Activated T-helper 2 cell treated with anti-CD3 and anti-CD28 coated beads, Interferon-gamma antibody, Interleukin-2, Interleukin-4, amounts not matched to agents 10 μg/mL and 5 μg/mL and 100 μg/mL, durations not matched to agents 14 hours and 24 hours and 36 hours (primary cell): ENCODE data around the gene CELF1. TPM values are rescaled to one million over a fixed set of nuclear protein-coding genes. Genes with fewer than 3 reads are reported as not detected.

Source experiments
- DNase-seq: peaks from one replicate; pipeline ENCODE4 v3.0.0; 2021; ENCODE audit warnings: low spot score
- H3K27ac Mint-ChIP-seq: one replicate; pipeline ENCODE4 v1.8.0; 2021; ENCODE audit warnings: mixed read lengths
- H3K27me3 Mint-ChIP-seq: one replicate; pipeline ENCODE4 v1.8.0; 2021; ENCODE audit warnings: low read depth, mixed read lengths
- H3K36me3 Mint-ChIP-seq: one replicate; pipeline ENCODE4 v1.8.0; 2021; ENCODE audit warnings: low read depth, mixed read lengths
- H3K4me1 Mint-ChIP-seq: one replicate; pipeline ENCODE4 v1.8.0; 2021; ENCODE audit warnings: low read depth, mixed read lengths
- H3K4me3 Mint-ChIP-seq: one replicate; pipeline ENCODE4 v1.8.0; 2021; ENCODE audit warnings: low read depth, mild to moderate bottlenecking, moderate library complexity, mixed read lengths
- H3K9me3 Mint-ChIP-seq: one replicate; pipeline ENCODE4 v1.8.0; 2021; ENCODE audit warnings: mixed read lengths
- intact Hi-C: fragments of 100-400 bp; cut with micrococcal nuclease; formaldehyde crosslinking; loops from one replicate; pipeline ENCODE4 v1.15.1; 2023
- total RNA-seq: library from RNA; stranded (reverse); gene quantifications from 2 replicates; pipeline ENCODE4 v1.2.3, GENCODE V29; 2022

Gene CELF1
- total RNA-seq, 1 donor from 2014 or later: 132 TPM

- H3K27me3 Mint-ChIP-seq: no peaks in the 10 kb centered on the region
- H3K27ac Mint-ChIP-seq: no peak overlapping the region
- no peak overlapping the region for H3K4me3 Mint-ChIP-seq
- intact Hi-C loops: no loop called here
- H3K36me3 Mint-ChIP-seq: no peaks in the 10 kb centered on the region
- DNase-seq: no peak
- H3K9me3 Mint-ChIP-seq: no peaks in the 10 kb centered on the region
- no peaks in the 10 kb centered on the region for H3K4me1 Mint-ChIP-seq
These were observed 111.5 kb downstream of the CELF1 start for GRCh38 chr11:47441421-47441820.

DNA sequence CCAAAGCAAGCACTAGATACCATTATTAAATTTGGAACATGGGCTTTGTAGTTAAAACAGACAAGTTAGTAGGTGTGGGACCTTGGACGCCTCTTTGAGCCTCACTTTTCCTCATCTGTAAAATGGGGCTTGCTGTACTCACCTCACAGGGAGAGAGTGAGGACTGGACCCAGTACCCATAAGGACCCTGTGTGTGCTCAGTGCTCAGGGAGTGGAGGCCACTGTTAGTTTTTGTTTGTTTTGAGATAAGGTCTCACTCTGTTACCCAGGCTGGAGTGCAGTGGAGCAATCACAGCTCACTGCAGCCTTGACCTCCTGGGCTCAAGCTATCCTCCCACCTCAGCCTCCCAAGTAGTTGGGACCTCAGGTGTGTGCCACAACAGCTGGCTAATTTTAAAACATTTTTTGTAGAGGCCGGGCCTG lies 112.9 kb downstream of the CELF1 start:
- no peaks in the 10 kb centered on the region for H3K9me3 Mint-ChIP-seq
- H3K4me3 Mint-ChIP-seq: no peak overlapping the region
- no peak overlapping the region for H3K27ac Mint-ChIP-seq
- DNase-seq: no peak
- H3K4me1 Mint-ChIP-seq: no peaks in the 10 kb centered on the region
- no peaks in the 10 kb centered on the region for H3K27me3 Mint-ChIP-seq
- no peaks in the 10 kb centered on the region for H3K36me3 Mint-ChIP-seq
- intact Hi-C loops: no loop called here

DNA sequence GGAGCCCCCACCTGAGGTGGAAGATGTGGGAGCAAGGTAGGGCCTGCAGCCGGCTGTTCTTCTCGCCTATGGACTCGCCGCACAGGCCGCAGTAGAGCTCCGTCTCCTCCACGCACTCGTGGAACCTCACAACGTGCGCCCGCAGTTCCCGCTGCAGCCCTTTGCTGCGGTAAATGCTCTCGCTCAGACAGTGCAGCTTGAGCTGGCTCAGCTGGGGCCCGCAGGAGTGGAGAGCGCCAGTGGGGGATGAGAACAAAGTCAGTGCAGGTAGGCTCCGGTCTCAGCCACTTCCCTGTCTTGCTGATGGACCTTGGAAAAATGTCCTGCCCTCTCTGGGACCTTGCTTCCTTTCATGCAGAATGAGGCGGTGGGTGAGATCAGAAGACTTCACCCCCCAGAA lies 114.2 kb downstream of the CELF1 start:
- Mint-ChIP-seq H3K4me1 (no peaks in the 10 kb centered on the region), H3K9me3 (no peaks in the 10 kb centered on the region), H3K36me3 (no peaks in the 10 kb centered on the region), H3K27me3 (no peaks in the 10 kb centered on the region), H3K4me3 (no peak overlapping the region), H3K27ac (no peak overlapping the region)
- intact Hi-C loops: no loop called here
- no peak for DNase-seq

DNA sequence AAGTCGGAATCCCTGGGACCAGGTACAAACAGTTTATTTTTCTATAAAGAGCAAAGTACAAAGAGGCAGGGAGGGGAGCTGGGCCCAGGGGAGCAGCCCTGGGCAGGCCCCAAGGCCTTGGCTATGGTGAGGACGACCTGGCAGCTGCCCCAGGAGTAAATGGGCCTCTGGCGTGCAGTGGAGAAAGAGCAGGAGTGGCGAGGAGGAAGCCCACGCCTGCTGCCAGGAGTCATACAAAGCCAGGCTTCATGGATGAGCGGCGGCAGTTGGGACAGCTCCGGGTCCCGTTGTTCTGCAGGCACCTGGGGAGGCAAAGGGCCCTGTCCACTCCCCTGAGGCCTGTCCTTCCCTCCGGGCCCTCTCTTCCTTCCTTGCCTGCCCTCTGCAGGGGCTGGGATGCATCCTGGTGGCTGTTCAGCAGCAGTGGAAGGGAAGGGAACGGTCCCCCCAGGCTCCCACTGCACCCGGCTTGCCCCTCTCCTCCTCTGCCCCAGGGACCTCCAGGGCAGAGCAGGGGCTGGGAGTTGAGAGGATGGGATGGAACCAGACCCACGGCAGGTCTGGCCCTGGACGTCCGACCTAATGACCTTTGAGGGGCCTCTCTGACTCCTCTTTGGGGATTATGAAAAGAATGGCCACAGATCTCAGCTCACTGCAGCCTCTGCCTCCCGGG lies 115.0 kb downstream of the CELF1 start:
- Mint-ChIP-seq H3K4me1 (no peaks in the 10 kb centered on the region), H3K27ac (no peak overlapping the region), H3K9me3 (no peaks in the 10 kb centered on the region), H3K36me3 (no peaks in the 10 kb centered on the region), H3K27me3 (no peaks in the 10 kb centered on the region), H3K4me3 (no peak overlapping the region)
- intact Hi-C loops: no loop called here
- DNase-seq: no peak

- Mint-ChIP-seq H3K27ac (no peak overlapping the region), H3K4me1 (no peaks in the 10 kb centered on the region), H3K36me3 (no peaks in the 10 kb centered on the region), H3K9me3 (no peaks in the 10 kb centered on the region), H3K27me3 (no peaks in the 10 kb centered on the region), H3K4me3 (no peak overlapping the region)
- intact Hi-C loops: no loop called here
- DNase-seq: no peak
These were observed 115.7 kb downstream of the CELF1 start for GRCh38 chr11:47437218-47437745.

GRCh38 chr11:47436726-47437125 lies 116.2 kb downstream of the CELF1 start:
- no peaks in the 10 kb centered on the region for H3K36me3 Mint-ChIP-seq
- H3K4me1 Mint-ChIP-seq: no peaks in the 10 kb centered on the region
- intact Hi-C loops: no loop called here
- no peak for DNase-seq
- no peaks in the 10 kb centered on the region for H3K27me3 Mint-ChIP-seq
- no peak overlapping the region for H3K4me3 Mint-ChIP-seq
- H3K27ac Mint-ChIP-seq: no peak overlapping the region
- H3K9me3 Mint-ChIP-seq: no peaks in the 10 kb centered on the region

- no peak for DNase-seq
- Mint-ChIP-seq H3K9me3 (no peaks in the 10 kb centered on the region), H3K36me3 (no peaks in the 10 kb centered on the region), H3K4me3 (no peak overlapping the region), H3K4me1 (peaks cover 1% of the 10 kb centered on the region), H3K27ac (no peak overlapping the region), H3K27me3 (no peaks in the 10 kb centered on the region)
- intact Hi-C loops: no loop called here
These were observed 117.2 kb downstream of the CELF1 start for GRCh38 chr11:47435687-47436086.

DNA sequence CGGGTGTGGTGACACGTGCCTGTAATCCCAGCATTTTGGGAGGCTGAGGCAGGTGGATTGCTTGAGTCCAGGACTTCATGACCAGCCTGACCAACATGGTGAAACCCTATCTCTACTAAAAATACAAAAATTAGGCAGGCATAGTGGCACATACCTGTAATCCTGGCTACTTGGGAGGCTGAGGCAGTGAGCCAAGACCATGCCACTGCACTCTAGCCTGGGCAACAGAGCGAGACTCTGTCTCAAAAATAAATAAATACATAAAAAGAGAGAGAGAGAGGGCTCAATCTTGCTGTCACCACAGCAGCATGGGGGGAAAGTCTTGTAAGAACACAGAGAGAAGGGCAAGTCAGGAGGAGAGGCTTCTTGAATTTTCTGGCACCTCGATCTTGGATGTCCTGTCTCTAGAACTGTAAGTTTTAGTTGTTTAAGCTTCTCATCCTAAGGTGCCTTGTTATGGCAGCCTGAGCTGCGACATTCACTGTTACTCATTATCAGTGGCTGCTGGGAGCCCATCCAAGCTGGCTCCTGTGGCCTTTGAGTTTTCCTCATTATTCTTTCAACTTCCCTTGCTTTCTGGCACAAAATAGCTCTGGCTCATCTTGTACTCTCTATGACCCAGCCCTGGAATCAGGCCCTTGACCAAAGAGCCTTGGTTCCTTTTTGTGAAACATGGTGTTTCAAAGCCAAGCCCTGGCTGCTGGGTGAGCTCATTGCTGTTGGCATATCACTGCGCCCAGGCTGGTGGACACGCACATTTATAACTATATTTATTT lies 118.7 kb downstream of the CELF1 start:
- Mint-ChIP-seq H3K9me3 (no peaks in the 10 kb centered on the region), H3K4me3 (no peak overlapping the region), H3K27me3 (no peaks in the 10 kb centered on the region), H3K36me3 (no peaks in the 10 kb centered on the region), H3K4me1 (peaks cover 2% of the 10 kb centered on the region), H3K27ac (no peak overlapping the region)
- intact Hi-C loops: no loop called here
- DNase-seq: no peak

DNA sequence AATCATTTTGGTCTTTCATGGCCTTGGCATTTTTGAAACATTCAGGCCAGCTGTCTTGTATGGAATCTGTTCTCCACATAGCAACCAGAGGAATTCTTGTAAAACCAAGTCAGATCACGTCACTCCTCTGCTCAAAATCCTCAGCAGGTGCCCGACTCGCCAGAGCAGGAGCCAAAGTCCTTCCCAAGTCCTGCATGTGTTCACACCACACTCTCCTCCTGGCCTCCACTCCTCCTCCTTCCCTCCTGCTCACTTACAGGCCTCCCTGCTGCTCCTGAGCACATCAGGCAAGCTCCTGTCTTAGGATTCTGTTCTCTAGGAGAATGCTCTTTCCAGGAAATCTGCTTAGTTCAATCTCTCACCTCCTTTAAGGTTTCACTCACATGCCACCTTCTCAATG lies 119.8 kb downstream of the CELF1 start:
- no peak overlapping the region for H3K27ac Mint-ChIP-seq

GRCh38 chr11:47431356-47432083 lies 121.4 kb downstream of the CELF1 start:
- no peaks in the 10 kb centered on the region for H3K9me3 Mint-ChIP-seq
- no peaks in the 10 kb centered on the region for H3K36me3 Mint-ChIP-seq
- H3K27me3 Mint-ChIP-seq: no peaks in the 10 kb centered on the region
- H3K4me3 Mint-ChIP-seq: no peak overlapping the region
- no peak for DNase-seq
- H3K27ac Mint-ChIP-seq: no peak overlapping the region
- intact Hi-C loops: no loop called here
- H3K4me1 Mint-ChIP-seq: peaks cover 6% of the 10 kb centered on the region

More for the DNA sequence above, 119.8 kb downstream of the CELF1 start:
- Mint-ChIP-seq H3K27me3 (no peaks in the 10 kb centered on the region), H3K36me3 (no peaks in the 10 kb centered on the region), H3K4me3 (no peak overlapping the region), H3K4me1 (peaks cover 2% of the 10 kb centered on the region), H3K9me3 (no peaks in the 10 kb centered on the region)
- intact Hi-C loops: no loop called here
- DNase-seq: no peak

GRCh38 chr11:47430524-47430923 lies 122.4 kb downstream of the CELF1 start:
- H3K27me3 Mint-ChIP-seq: no peaks in the 10 kb centered on the region

DNA sequence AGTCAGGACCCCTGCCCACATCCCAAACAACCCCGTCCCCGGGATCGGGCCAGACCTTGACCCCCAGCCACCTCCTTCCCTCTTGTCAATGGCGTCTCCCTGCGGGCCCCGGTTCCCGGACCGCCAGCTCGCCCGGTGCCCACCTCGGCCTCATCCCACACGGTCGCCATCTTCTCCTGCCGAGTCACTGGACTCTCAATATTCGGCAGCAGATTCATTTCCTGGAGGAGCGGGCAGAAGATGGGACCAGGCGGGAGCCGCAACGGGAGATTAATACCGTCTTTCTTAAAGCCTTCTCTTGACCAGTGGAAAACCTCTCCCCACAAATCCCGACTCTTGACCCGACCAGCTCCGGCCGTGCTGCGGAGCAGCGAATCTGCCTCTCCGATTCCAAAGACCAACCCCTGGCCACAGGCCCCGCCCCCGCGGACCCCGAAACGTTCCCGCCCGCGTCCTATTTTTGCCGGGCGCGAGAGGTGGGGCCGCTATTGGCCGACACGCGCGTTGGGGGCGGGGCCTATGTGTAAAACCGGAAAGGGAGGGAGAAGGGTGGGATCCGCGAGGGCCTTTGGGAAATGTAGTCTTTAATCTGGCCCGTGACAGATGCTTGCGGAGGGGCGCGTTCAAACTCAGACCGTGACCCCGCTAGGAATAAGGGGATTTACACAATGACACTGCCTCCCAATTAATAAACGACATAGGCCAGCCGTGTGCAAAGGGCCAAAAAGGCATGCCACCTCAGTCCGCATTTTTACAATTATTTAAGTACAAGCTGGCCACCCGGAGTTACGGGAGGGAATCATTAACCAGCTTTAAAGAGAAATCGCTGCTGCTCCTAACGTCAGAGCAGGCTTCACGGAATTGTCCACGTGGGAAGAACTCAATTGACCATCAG lies 126.6 kb downstream of the CELF1 start, which contains the start of gene PSMC3:
Gene PSMC3 (minus strand): TSS at position 378 of the 895 bp plus-strand sequence. CDS start 160 bp downstream, at position 218.
- Mint-ChIP-seq H3K27me3 (no peaks in the 10 kb centered on the region), H3K9me3 (no peaks in the 10 kb centered on the region), H3K27ac (peak within 1 kb of the TSS; percentile 99), H3K36me3 (peaks cover 50% of the 10 kb centered on the region), H3K4me3 (peak within 1 kb of the TSS; percentile 99), H3K4me1 (peaks cover 20% of the 10 kb centered on the region)
- peak; percentile 96 for DNase-seq
- intact Hi-C loops: loop anchor here (1.0 to 10.0 kb wide), 8 partner anchors 18 to 579 kb away; partner anchors contain the start of genes CELF1, CKAP5, CSTPP1 and FNBP4

More at GRCh38 chr11:47430524-47430923, 122.4 kb downstream of the CELF1 start:
- Mint-ChIP-seq H3K27ac (no peak overlapping the region), H3K36me3 (peaks cover 8% of the 10 kb centered on the region), H3K4me3 (no peak overlapping the region), H3K4me1 (peaks cover 6% of the 10 kb centered on the region), H3K9me3 (no peaks in the 10 kb centered on the region)
- DNase-seq: no peak
- intact Hi-C loops: no loop called here
